K562 (cell line): ENCODE data around the gene UBE2R2. TPM values are rescaled to one million over a fixed set of nuclear protein-coding genes. Genes with fewer than 3 reads are reported as not detected.

ENCODE experiments used
- ATAC-seq: fragments of 200-7000 bp; cut with Tn5 transposase; 3 replicates; pipeline ENCODE4 v1.9.1; 2020; ENCODE audit warnings: moderate library complexity
- BruUV-seq: library from RNA; stranded (reverse); fragments of 400-500 nt; replicated peaks from 2 replicates; lab custom pipeline; 2021; lab: Mats Ljungman, UMichigan
- CTCF ChIA-PET: fragments of 300-600 bp; formaldehyde crosslinking; extraction: SDS; loops from one replicate; lab custom pipeline; 2021; ENCODE audit warnings: low intra/inter-chr PET ratio; lab: Yijun Ruan, JAX
- POLR2A ChIA-PET: fragments of 300-600, 350-650 bp; sonication (Branson Sonifier 250); formaldehyde crosslinking; extraction: SDS; loops from one replicate; lab custom pipeline; 2021; ENCODE audit warnings: antibody characterized with exemption, inconsistent platforms; lab: Yijun Ruan, JAX
- DNase-seq, 4 experiments: peaks; one replicate each; pipeline versions ENCODE4 v3.0.0 to v3.0.0-alpha.2; 2011 to 2018; ENCODE audit warnings: low spot score in 3 of 4, mixed read lengths in 3 of 4; ENCODE audit errors: extremely low read depth in 1 of 4
- FAIRE-seq: peaks from 2 replicates; lab custom pipeline; 2011; peaks lifted over from hg19 to GRCh38; lab: Jason Lieb, UNC
- H2AFZ ChIP-seq: 2 replicates; pipeline ENCODE4 v1.6.0; 2011; ENCODE audit warnings: low read depth, low read length, control low read depth, inconsistent platforms
- H3K27ac ChIP-seq: fragments of 200-600 bp; 3 replicates; pipeline ENCODE4 v1.8.0; 2011; ENCODE audit warnings: low read depth, mild to moderate bottlenecking, control low read depth, inconsistent platforms, low read length, moderate library complexity, mixed read lengths; ENCODE audit errors: extremely low read depth
- H3K27me3 ChIP-seq, 2 experiments: fragments of 300-600 bp in 1 of 2; 2 replicates in 1 of 2; 3 replicates in 1 of 2; pipeline versions ENCODE4 v1.6.0 to v1.8.0; 2011; ENCODE audit warnings: inconsistent platforms in 2 of 2, low read length in 2 of 2, mild to moderate bottlenecking in 1 of 2, mixed read lengths in 1 of 2, moderate library complexity in 1 of 2; ENCODE audit not compliant: control insufficient read depth in 2 of 2, insufficient read depth in 2 of 2
- H3K36me3 ChIP-seq: fragments of 300-600 bp; 3 replicates; pipeline ENCODE4 v1.8.0; 2011; ENCODE audit warnings: mild to moderate bottlenecking, low read length, inconsistent platforms; ENCODE audit not compliant: control insufficient read depth, insufficient read depth
- H3K4me1 ChIP-seq, 2 experiments: fragments of 200-600 bp in 1 of 2; replicated peaks in 1 of 2; 2 replicates in 1 of 2; 3 replicates in 1 of 2; pipeline versions ENCODE4 v1.5.1 to v1.8.0; 2011; ENCODE audit warnings: inconsistent platforms in 2 of 2, low read length in 2 of 2, mild to moderate bottlenecking in 1 of 2, mixed read lengths in 1 of 2, moderate library complexity in 1 of 2; ENCODE audit not compliant: control insufficient read depth in 2 of 2, insufficient read depth in 2 of 2
- H3K4me2 ChIP-seq: 2 replicates; pipeline ENCODE4 v1.6.1; 2011; ENCODE audit warnings: low read length, control low read depth, inconsistent platforms, mixed read lengths; ENCODE audit not compliant: insufficient read depth
- H3K4me3 ChIP-seq: fragments of 200-600 bp; sonication (generic), shearing (Covaris generic); 2 replicates; pipeline ENCODE4 v1.5.1; 2016; ENCODE audit warnings: control low read depth, inconsistent platforms
- H3K79me2 ChIP-seq: fragments of 200-600 bp; 3 replicates; pipeline ENCODE4 v1.8.0; 2011; ENCODE audit warnings: low read length, inconsistent platforms; ENCODE audit not compliant: control insufficient read depth, insufficient read depth
- H3K9ac ChIP-seq, 2 experiments: 2 replicates each; pipeline versions ENCODE4 v1.6.0 to v1.6.1; 2011; ENCODE audit warnings: low read depth in 2 of 2, low read length in 2 of 2, control low read depth in 1 of 2, inconsistent platforms in 1 of 2, mild to moderate bottlenecking in 1 of 2, mixed read lengths in 1 of 2; ENCODE audit not compliant: insufficient read depth in 1 of 2
- H3K9me1 ChIP-seq: one replicate; pipeline ENCODE4 v1.6.0; 2011; ENCODE audit warnings: inconsistent platforms, mild to moderate bottlenecking, low read length, moderate library complexity; ENCODE audit not compliant: control insufficient read depth, insufficient read depth
- H3K9me3 ChIP-seq: replicated peaks from 2 replicates; pipeline ENCODE4 v1.5.1; 2011; ENCODE audit warnings: low read depth, low read length, inconsistent platforms; ENCODE audit not compliant: control insufficient read depth, insufficient read depth
- H4K20me1 ChIP-seq: replicated peaks from 2 replicates; pipeline ENCODE4 v1.6.1; 2011; ENCODE audit warnings: low read length, inconsistent platforms, mixed read lengths; ENCODE audit not compliant: control insufficient read depth, insufficient read depth
- ARHGAP35 ChIP-seq: fragments of 450-650 bp; IDR thresholded peaks from 2 replicates; pipeline ENCODE4 v1.6.1; 2018; ENCODE audit not compliant: partially characterized antibody
- CHD4 ChIP-seq: fragments of 200-600 bp; sonication (generic); IDR thresholded peaks from 3 replicates; pipeline ENCODE4 v1.6.1; 2012; ENCODE audit warnings: low read depth, mild to moderate bottlenecking, mixed read lengths, low read length, inconsistent platforms; ENCODE audit not compliant: insufficient read depth, insufficient replicate concordance, poor library complexity, severe bottlenecking
- CREB3L1 ChIP-seq: fragments of 450-650 bp; IDR thresholded peaks from 2 replicates; pipeline ENCODE4 v1.6.1; 2014; ENCODE audit warnings: low read depth, mild to moderate bottlenecking, moderate library complexity, borderline replicate concordance
- TBP ChIP-seq: optimal IDR thresholded peaks from 2 replicates; pipeline ENCODE3; 2011; ENCODE audit warnings: low read depth, low read length, improper control_type of control experiment
- ZNF121 ChIP-seq: sonication (generic); formaldehyde crosslinking; conservative IDR thresholded peaks from 2 replicates; pipeline ENCODE4 v1.8.0; 2022; ENCODE audit warnings: missing genetic modification reagents
- in situ Hi-C: fragments of 300-500 bp; cut with MboI; formaldehyde crosslinking; loops from 4 replicates; pipeline ENCODE4 v1.15.0; 2018; ENCODE audit warnings: inconsistent platforms, mixed read lengths
- intact Hi-C: fragments of 100-400 bp; cut with micrococcal nuclease; formaldehyde crosslinking; loops from 2 replicates; pipeline ENCODE4 v1.14.2; 2022
- polyA plus RNA-seq, 8 experiments: library from polyadenylated mRNA; depleted of rRNA in 4 of 8; stranded (reverse) in 5 of 8; unstranded in 3 of 8; fragments of >200 nt; fragmentation: Nextera tagmentation in 2 of 8; fragmentation: Illumina TruSeq in 1 of 8; extraction: Ambion mirVana in 2 of 8; extraction: Trizol in 1 of 8; gene quantifications; 2 replicates each; pipeline versions ENCODE4 v1.2.1 to v1.2.3, GENCODE V29; 2011 to 2014; ENCODE audit warnings: inconsistent platforms in 1 of 8, missing spikeins in 1 of 8
- total RNA-seq, 7 experiments: library from RNA; depleted of rRNA in 6 of 7; stranded (reverse); fragments of >200 nt in 6 of 7; fragmentation: Illumina TruSeq in 2 of 7; extraction: Trizol in 2 of 7; gene quantifications; 2 replicates each; pipeline versions ENCODE4 v1.2.1 to v1.2.3, GENCODE V29; 2011 to 2021; ENCODE audit warnings: low replicate concordance in 1 of 7
- TF ChIP-seq, protein P1 (sequence below), 2 experiments: fragments of 450-650 bp in 1 of 2; IDR thresholded peaks; 2 replicates each; pipeline ENCODE4 v1.6.1; 2011 to 2017; ENCODE audit warnings: low read depth in 2 of 2, antibody characterized with exemption in 1 of 2, borderline replicate concordance in 1 of 2, low read length in 1 of 2, mild to moderate bottlenecking in 1 of 2, mixed read lengths in 1 of 2; ENCODE audit not compliant: control insufficient read depth in 1 of 2

Gene UBE2R2
- total and polyA plus RNA-seq, 9 of the 15 experiments (the other 6 are each of a cell fraction or from before 2014, with no cell fraction given): 7.8 to 26.2 (median 11.8) TPM

DNA sequence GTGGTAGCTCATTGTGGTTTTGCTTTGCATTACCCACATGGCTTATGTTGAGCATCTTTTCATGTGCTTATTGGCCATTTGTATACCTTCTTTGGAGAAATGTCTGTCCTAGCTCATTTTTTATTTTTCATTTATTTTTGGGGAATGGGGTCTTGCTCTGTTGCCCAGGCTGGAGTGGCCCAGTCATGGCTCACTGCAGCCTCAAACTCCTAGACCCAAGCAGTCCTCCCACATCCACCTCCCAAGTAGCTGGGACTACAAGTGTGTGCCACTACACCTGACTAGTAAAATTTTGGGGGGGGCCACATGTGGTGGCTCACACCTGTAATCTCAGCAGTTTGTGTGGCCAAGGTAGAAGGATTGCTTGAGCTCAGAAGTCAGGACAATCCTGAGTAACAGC is 77.4 kb downstream of the UBE2R2 start:
- ChIA-PET POLR2A (interaction anchor here (0.5 to 1.1 kb wide), 2 partner anchors 13 to 642 kb away, joined by 3 to 4 read pairs; no protein-coding TSS in a partner anchor), CTCF (no interaction called here)
- Histone ChIP-seq H3K9ac (no peak overlapping the region), H2AFZ (no peak overlapping the region), H3K79me2 (peaks cover 12% of the 10 kb centered on the region), H3K36me3 (peaks cover 5% of the 10 kb centered on the region; the same call in 1 of the 3 replicates), H4K20me1 (no peaks in the 10 kb centered on the region), H3K27ac (no peak overlapping the region), H3K9me1 (no peaks in the 10 kb centered on the region), H3K27me3 (no peaks in the 10 kb centered on the region), H3K9me3 (no peaks in the 10 kb centered on the region), H3K4me1 (no peaks in the 10 kb centered on the region), H3K4me3 (no peak overlapping the region), H3K4me2 (no peak overlapping the region)
- intact Hi-C loops: no loop called here
- TF ChIP-seq CREB3L1: no peak
- no peak for TF ChIP-seq TBP
- TF ChIP-seq ZNF121 (CRISPR knock-in tag): peak; percentile 76
- TF ChIP-seq ARHGAP35: no peak
- TF ChIP-seq, protein P1, sequence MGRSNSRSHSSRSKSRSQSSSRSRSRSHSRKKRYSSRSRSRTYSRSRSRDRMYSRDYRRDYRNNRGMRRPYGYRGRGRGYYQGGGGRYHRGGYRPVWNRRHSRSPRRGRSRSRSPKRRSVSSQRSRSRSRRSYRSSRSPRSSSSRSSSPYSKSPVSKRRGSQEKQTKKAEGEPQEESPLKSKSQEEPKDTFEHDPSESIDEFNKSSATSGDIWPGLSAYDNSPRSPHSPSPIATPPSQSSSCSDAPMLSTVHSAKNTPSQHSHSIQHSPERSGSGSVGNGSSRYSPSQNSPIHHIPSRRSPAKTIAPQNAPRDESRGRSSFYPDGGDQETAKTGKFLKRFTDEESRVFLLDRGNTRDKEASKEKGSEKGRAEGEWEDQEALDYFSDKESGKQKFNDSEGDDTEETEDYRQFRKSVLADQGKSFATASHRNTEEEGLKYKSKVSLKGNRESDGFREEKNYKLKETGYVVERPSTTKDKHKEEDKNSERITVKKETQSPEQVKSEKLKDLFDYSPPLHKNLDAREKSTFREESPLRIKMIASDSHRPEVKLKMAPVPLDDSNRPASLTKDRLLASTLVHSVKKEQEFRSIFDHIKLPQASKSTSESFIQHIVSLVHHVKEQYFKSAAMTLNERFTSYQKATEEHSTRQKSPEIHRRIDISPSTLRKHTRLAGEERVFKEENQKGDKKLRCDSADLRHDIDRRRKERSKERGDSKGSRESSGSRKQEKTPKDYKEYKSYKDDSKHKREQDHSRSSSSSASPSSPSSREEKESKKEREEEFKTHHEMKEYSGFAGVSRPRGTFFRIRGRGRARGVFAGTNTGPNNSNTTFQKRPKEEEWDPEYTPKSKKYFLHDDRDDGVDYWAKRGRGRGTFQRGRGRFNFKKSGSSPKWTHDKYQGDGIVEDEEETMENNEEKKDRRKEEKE (IDR thresholded peaks at IDR 0.05; ENCODE audit: borderline replicate concordance in 1 of 2, control insufficient read depth in 1 of 2, low read depth in 2 of 2, low read length in 1 of 2): no peak
- no peak for TF ChIP-seq CHD4
- BruUV-seq: no TSS peak
- FAIRE-seq (no peak), ATAC-seq (no peak), DNase-seq (no peak)
- in situ Hi-C loops: no loop called here
